Endothelial cell of umbilical vein (primary cell): Measurements from ENCODE around the gene IGSF9B. TPM values are rescaled to one million over a fixed set of nuclear protein-coding genes. Genes with fewer than 3 reads are reported as not detected.

ENCODE experiments used
- BruUV-seq: library from RNA; stranded (reverse); fragments of 400-500 nt; replicated peaks from 2 replicates; lab custom pipeline; 2021; lab: Mats Ljungman, UMichigan
- CTCF ChIA-PET: fragments of 300-600, 350-600 bp; sonication (Branson Sonifier 250); formaldehyde crosslinking; loops from one replicate; lab custom pipeline; 2021; ENCODE audit warnings: antibody characterized with exemption, inconsistent platforms; lab: Charles Lee
- POLR2A ChIA-PET: fragments of 300-600, 350-600 bp; sonication (Branson Sonifier 250); formaldehyde crosslinking; loops from one replicate; lab custom pipeline; 2021; ENCODE audit warnings: antibody characterized with exemption, inconsistent platforms; lab: Charles Lee
- DNase-seq: peaks from one replicate; pipeline ENCODE4 v3.0.0-alpha.2; 2011; ENCODE audit warnings: low read depth, low spot score
- FAIRE-seq: peaks from 2 replicates; lab custom pipeline; 2011; peaks lifted over from hg19 to GRCh38; lab: Jason Lieb, UNC
- H2AFZ ChIP-seq: 2 replicates; pipeline ENCODE4 v1.6.0; 2012; ENCODE audit warnings: low read depth, low read length, control low read depth, inconsistent platforms
- H3K27ac ChIP-seq: 2 replicates; pipeline ENCODE4 v1.5.1; 2011; ENCODE audit warnings: low read depth, mild to moderate bottlenecking, control low read depth, low read length, moderate library complexity; ENCODE audit not compliant: insufficient read depth
- H3K27me3 ChIP-seq, 2 experiments: 2 replicates each; pipeline versions ENCODE4 v1.6.0 to v1.6.1; 2011; ENCODE audit warnings: low read length in 2 of 2, mixed read lengths in 1 of 2; ENCODE audit not compliant: control insufficient read depth in 2 of 2, insufficient read depth in 2 of 2
- H3K36me3 ChIP-seq, 2 experiments: 2 replicates in 1 of 2; 3 replicates in 1 of 2; pipeline ENCODE4 v1.5.1; 2011; ENCODE audit warnings: low read length in 2 of 2, mild to moderate bottlenecking in 1 of 2, moderate library complexity in 1 of 2; ENCODE audit not compliant: control insufficient read depth in 2 of 2, insufficient read depth in 2 of 2; ENCODE audit errors: extremely low read depth in 1 of 2
- H3K4me1 ChIP-seq: 3 replicates; pipeline ENCODE4 v1.5.1; 2011; ENCODE audit warnings: mild to moderate bottlenecking, low read length; ENCODE audit not compliant: control insufficient read depth, insufficient read depth; ENCODE audit errors: extremely low read depth
- H3K4me2 ChIP-seq: 2 replicates; pipeline ENCODE4 v1.6.1; 2011; ENCODE audit warnings: low read length, control low read depth, mixed read lengths; ENCODE audit not compliant: insufficient read depth
- H3K4me3 ChIP-seq, 3 experiments: fragments of 200-600 bp in 1 of 3; sonication (generic), shearing (Covaris generic) in 1 of 3; replicated peaks in 1 of 3; 2 replicates each; pipeline ENCODE4 v1.5.1; 2011 to 2016; ENCODE audit warnings: control low read depth in 3 of 3, low read length in 3 of 3, mild to moderate bottlenecking in 2 of 3, inconsistent platforms in 1 of 3, low read depth in 1 of 3, moderate library complexity in 1 of 3; ENCODE audit not compliant: insufficient read depth in 1 of 3
- H3K79me2 ChIP-seq: 2 replicates; pipeline ENCODE4 v1.6.0; 2012; ENCODE audit warnings: low read length, inconsistent platforms; ENCODE audit not compliant: control insufficient read depth, insufficient read depth
- H3K9ac ChIP-seq: replicated peaks from 2 replicates; pipeline ENCODE3; 2011; ENCODE audit warnings: low read length, control low read depth; ENCODE audit not compliant: insufficient read depth; ENCODE audit errors: extremely low read depth
- H3K9me1 ChIP-seq: replicated peaks from 3 replicates; pipeline ENCODE4 v1.6.0; 2011; ENCODE audit warnings: mild to moderate bottlenecking, low read length; ENCODE audit not compliant: control insufficient read depth, insufficient read depth; ENCODE audit errors: extremely low read depth
- H3K9me3 ChIP-seq: replicated peaks from 2 replicates; pipeline ENCODE4 v1.5.1; 2012; ENCODE audit warnings: low read length, inconsistent platforms; ENCODE audit not compliant: control insufficient read depth, insufficient read depth
- H4K20me1 ChIP-seq: replicated peaks from 2 replicates; pipeline ENCODE3; 2011; ENCODE audit warnings: mild to moderate bottlenecking, low read length; ENCODE audit not compliant: control insufficient read depth, insufficient read depth; ENCODE audit errors: extremely low read depth
- EZH2 ChIP-seq: IDR thresholded peaks from 2 replicates; pipeline ENCODE4 v1.6.1; 2012; ENCODE audit warnings: borderline replicate concordance, low read depth, mild to moderate bottlenecking, moderate library complexity, low read length, inconsistent platforms; ENCODE audit not compliant: severe bottlenecking
- FOS ChIP-seq: IDR thresholded peaks from 2 replicates; pipeline ENCODE4 v1.6.1; 2011; ENCODE audit warnings: mild to moderate bottlenecking, low read length, moderate library complexity, borderline replicate concordance; ENCODE audit not compliant: insufficient read depth
- GATA2 ChIP-seq: IDR thresholded peaks from 2 replicates; pipeline ENCODE4 v1.7.0; 2011; ENCODE audit warnings: low read depth, mild to moderate bottlenecking, moderate library complexity, mixed read lengths, low read length; ENCODE audit not compliant: insufficient read length, insufficient read depth
- JUN ChIP-seq: IDR thresholded peaks from 2 replicates; pipeline ENCODE4 v1.6.1; 2011; ENCODE audit warnings: borderline replicate concordance, low read depth; ENCODE audit not compliant: insufficient read length, insufficient read depth
- MYC ChIP-seq: IDR thresholded peaks from one replicate; pipeline ENCODE4 v1.6.1; 2011; ENCODE audit warnings: mild to moderate bottlenecking, low read depth, low read length
- POLR2A ChIP-seq: IDR thresholded peaks from 2 replicates; pipeline ENCODE4 v1.6.1; 2012; ENCODE audit warnings: low read depth, mild to moderate bottlenecking, control low read depth, low read length
- POLR2AphosphoS5 ChIP-seq: IDR thresholded peaks from 2 replicates; pipeline ENCODE4 v1.6.1; 2012; ENCODE audit warnings: low read depth, mild to moderate bottlenecking, control low read depth, low read length, moderate library complexity; ENCODE audit not compliant: insufficient read depth
- dilution Hi-C: fragments of 300-500 bp; cut with MboI; formaldehyde crosslinking; loops from one replicate; pipeline ENCODE4 v1.15.0; 2019; ENCODE audit warnings: low sequenced_read_pairs; ENCODE audit not compliant: extremely low pct_ligation_motif_present
- intact Hi-C: fragments of 100-400 bp; cut with micrococcal nuclease; formaldehyde crosslinking; loops from one replicate; pipeline ENCODE4 v1.10.0; 2022
- polyA plus RNA-seq, 4 experiments: library from polyadenylated mRNA; depleted of rRNA in 3 of 4; stranded (reverse) in 3 of 4; unstranded in 1 of 4; fragments of >200 nt; gene quantifications; 2 replicates each; pipeline versions ENCODE4 v1.2.1 to v1.2.3, GENCODE V29; 2011 to 2012; ENCODE audit warnings: missing spikeins in 1 of 4
- total RNA-seq: library from RNA; stranded (reverse); gene quantifications from 2 replicates; pipeline ENCODE4 v1.2.3, GENCODE V29; 2021
- TF ChIP-seq, protein P1 (sequence below): IDR thresholded peaks from 2 replicates; pipeline ENCODE4 v1.6.1; 2011; ENCODE audit not compliant: insufficient read depth, insufficient read length
- TF ChIP-seq, protein P2 (sequence below), 2 donors: IDR thresholded peaks; 1 replicate in 1 of 2; 2 replicates in 1 of 2; pipeline ENCODE4 v1.5.1; 2011; ENCODE audit warnings: low read length in 2 of 2, mild to moderate bottlenecking in 2 of 2, moderate library complexity in 2 of 2, control low read depth in 1 of 2, inconsistent platforms in 1 of 2, low read depth in 1 of 2; ENCODE audit not compliant: insufficient read depth in 1 of 2; ENCODE audit errors: extremely low read depth in 1 of 2

The IGSF9B gene
- total and polyA plus RNA-seq, 2 donors (not counting 3 experiments of a cell fraction or from before 2014, with no cell fraction given), result 0.15 to 0.18 TPM

DNA sequence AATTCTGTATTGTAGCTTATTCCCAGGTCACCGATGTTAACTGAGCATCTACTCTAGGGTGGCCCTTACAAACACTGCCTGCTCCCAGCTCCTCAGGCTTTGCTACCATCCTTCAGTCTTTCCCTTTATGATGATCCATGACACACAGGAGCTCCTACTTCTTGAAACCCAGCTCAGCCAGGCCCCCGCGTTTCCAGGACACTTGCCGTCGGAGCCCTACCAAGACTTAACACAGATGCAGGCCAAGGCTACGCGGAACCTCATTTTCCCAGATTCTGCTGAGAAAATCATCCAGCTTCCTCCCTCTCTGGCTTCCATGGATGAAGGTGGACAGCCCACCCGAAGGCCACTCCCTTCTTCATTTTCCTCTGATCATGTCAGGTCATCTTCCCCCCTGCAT lies 18.6 kb downstream of the IGSF9B start:
- Histone ChIP-seq H3K9me1 (no peaks in the 10 kb centered on the region), H3K36me3 (no peaks in the 10 kb centered on the region), H3K9ac (no peak overlapping the region), H3K27me3 (no peaks in the 10 kb centered on the region), H3K4me2 (no peak overlapping the region), H3K27ac (no peak overlapping the region), H2AFZ (no peak overlapping the region), H3K79me2 (no peaks in the 10 kb centered on the region), H3K4me3 (no peak overlapping the region), H4K20me1 (no peaks in the 10 kb centered on the region), H3K9me3 (no peaks in the 10 kb centered on the region), H3K4me1 (no peaks in the 10 kb centered on the region)
- TF ChIP-seq POLR2AphosphoS5, result no peak
- TF ChIP-seq, protein P1, sequence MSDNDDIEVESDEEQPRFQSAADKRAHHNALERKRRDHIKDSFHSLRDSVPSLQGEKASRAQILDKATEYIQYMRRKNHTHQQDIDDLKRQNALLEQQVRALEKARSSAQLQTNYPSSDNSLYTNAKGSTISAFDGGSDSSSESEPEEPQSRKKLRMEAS, result no peak
- TF ChIP-seq MYC, result no peak
- TF ChIP-seq FOS, result no peak
- no peak for TF ChIP-seq POLR2A
- no peak for TF ChIP-seq JUN
- no peak for TF ChIP-seq EZH2
- TF ChIP-seq, protein P2, sequence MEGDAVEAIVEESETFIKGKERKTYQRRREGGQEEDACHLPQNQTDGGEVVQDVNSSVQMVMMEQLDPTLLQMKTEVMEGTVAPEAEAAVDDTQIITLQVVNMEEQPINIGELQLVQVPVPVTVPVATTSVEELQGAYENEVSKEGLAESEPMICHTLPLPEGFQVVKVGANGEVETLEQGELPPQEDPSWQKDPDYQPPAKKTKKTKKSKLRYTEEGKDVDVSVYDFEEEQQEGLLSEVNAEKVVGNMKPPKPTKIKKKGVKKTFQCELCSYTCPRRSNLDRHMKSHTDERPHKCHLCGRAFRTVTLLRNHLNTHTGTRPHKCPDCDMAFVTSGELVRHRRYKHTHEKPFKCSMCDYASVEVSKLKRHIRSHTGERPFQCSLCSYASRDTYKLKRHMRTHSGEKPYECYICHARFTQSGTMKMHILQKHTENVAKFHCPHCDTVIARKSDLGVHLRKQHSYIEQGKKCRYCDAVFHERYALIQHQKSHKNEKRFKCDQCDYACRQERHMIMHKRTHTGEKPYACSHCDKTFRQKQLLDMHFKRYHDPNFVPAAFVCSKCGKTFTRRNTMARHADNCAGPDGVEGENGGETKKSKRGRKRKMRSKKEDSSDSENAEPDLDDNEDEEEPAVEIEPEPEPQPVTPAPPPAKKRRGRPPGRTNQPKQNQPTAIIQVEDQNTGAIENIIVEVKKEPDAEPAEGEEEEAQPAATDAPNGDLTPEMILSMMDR (IDR thresholded peaks at IDR 0.05; ENCODE audit: extremely low read depth in 1 of 2, insufficient read depth in 1 of 2, low read depth in 1 of 2, low read length in 2 of 2), result no peak
- TF ChIP-seq GATA2, result no peak
- FAIRE-seq (no peak), DNase-seq (no peak)
- dilution Hi-C loops, result no loop called here
- BruUV-seq, result no TSS peak
- intact Hi-C loops, result no loop called here
- POLR2A ChIA-PET, result no interaction called here
- CTCF ChIA-PET, result interaction anchor here (1.5 kb wide), 1 partner anchor 10 kb away, joined by 4 read pairs; no protein-coding TSS in a partner anchor
